SK-N-SH (cell line): ENCODE results near the gene MED12. TPM values are rescaled to one million over a fixed set of nuclear protein-coding genes. Genes with fewer than 3 reads are reported as not detected.
A peak's percentile ranks its signal among the peaks of the same experiment; 100 is the strongest.

Experiments used
- CTCF ChIA-PET: fragments of 300-600, 350-600 bp; formaldehyde crosslinking; extraction: SDS; loops from one replicate; lab custom pipeline; 2021; lab: Yijun Ruan, JAX
- POLR2A ChIA-PET: fragments of 350-600 bp; sonication (Branson Sonifier 250); formaldehyde crosslinking; extraction: SDS; loops from one replicate; lab custom pipeline; 2020; ENCODE audit warnings: antibody characterized with exemption, inconsistent platforms; lab: Yijun Ruan, JAX
- DNase-seq: peaks from one replicate; pipeline ENCODE4 v3.0.0; 2012
- H2AFZ ChIP-seq: fragments of 200-600 bp; sonication (generic); 2 replicates; pipeline ENCODE4 v1.8.1; 2016; ENCODE audit warnings: antibody characterized with exemption, mild to moderate bottlenecking, low read depth
- H3F3A ChIP-seq: fragments of 200-600 bp; sonication (generic); replicated peaks from 2 replicates; pipeline ENCODE3; 2016; ENCODE audit warnings: antibody characterized with exemption, mild to moderate bottlenecking; ENCODE audit not compliant: insufficient read depth
- H3K27ac ChIP-seq, 2 experiments: fragments of 200-500 bp in 1 of 2; fragments of 200-600 bp in 1 of 2; sonication (Bioruptor generic) in 1 of 2; sonication (generic), shearing (Covaris generic) in 1 of 2; 2 replicates each; pipeline versions ENCODE4 v1.5.1 to v1.6.1; 2014 to 2016; ENCODE audit warnings: low read depth in 2 of 2, inconsistent platforms in 1 of 2, low read length in 1 of 2, mild to moderate bottlenecking in 1 of 2, mixed read lengths in 1 of 2
- H3K27me3 ChIP-seq: fragments of 200-600 bp; sonication (generic), shearing (Covaris generic); 2 replicates; pipeline ENCODE4 v1.6.1; 2016; ENCODE audit warnings: mixed run types; ENCODE audit not compliant: insufficient read depth
- H3K36me3 ChIP-seq, 2 experiments: fragments of 200-500 bp in 1 of 2; fragments of 200-600 bp in 1 of 2; sonication (Bioruptor generic) in 1 of 2; sonication (generic) in 1 of 2; replicated peaks in 1 of 2; 2 replicates each; pipeline versions ENCODE3 to v1.5.1; 2014 to 2016; ENCODE audit warnings: low read length in 1 of 2, mild to moderate bottlenecking in 1 of 2; ENCODE audit not compliant: insufficient read depth in 2 of 2, control insufficient read depth in 1 of 2
- H3K4me1 ChIP-seq, 2 experiments: fragments of 200-500 bp in 1 of 2; fragments of 200-600 bp in 1 of 2; sonication (Bioruptor generic) in 1 of 2; sonication (generic), shearing (Covaris generic) in 1 of 2; 2 replicates each; pipeline versions ENCODE4 v1.5.1 to v1.6.1; 2014 to 2016; ENCODE audit warnings: low read depth in 1 of 2, low read length in 1 of 2, mixed run types in 1 of 2; ENCODE audit not compliant: insufficient read depth in 2 of 2, control insufficient read depth in 1 of 2
- H3K4me2 ChIP-seq: fragments of 200-600 bp; sonication (generic), shearing (Covaris generic); 2 replicates; pipeline ENCODE4 v1.6.1; 2017; ENCODE audit warnings: mixed run types
- H3K4me3 ChIP-seq, 2 experiments: fragments of 200-500 bp in 1 of 2; fragments of 200-600 bp in 1 of 2; sonication (Bioruptor generic) in 1 of 2; sonication (generic), shearing (Covaris generic) in 1 of 2; 2 replicates each; pipeline versions ENCODE4 v1.5.1 to v1.8.1; 2014 to 2016; ENCODE audit warnings: low read depth in 2 of 2, inconsistent platforms in 1 of 2, low read length in 1 of 2, mild to moderate bottlenecking in 1 of 2, mixed read lengths in 1 of 2, moderate library complexity in 1 of 2
- H3K79me2 ChIP-seq: fragments of 200-600 bp; sonication (generic); 2 replicates; pipeline ENCODE4 v1.8.1; 2017; ENCODE audit warnings: mild to moderate bottlenecking; ENCODE audit not compliant: insufficient read depth
- H3K9ac ChIP-seq: fragments of 200-600 bp; sonication (generic); 2 replicates; pipeline ENCODE4 v1.6.1; 2017; ENCODE audit warnings: mixed run types
- H3K9me2 ChIP-seq: fragments of 200-600 bp; sonication (generic); 2 replicates; pipeline ENCODE4 v1.6.1; 2017; ENCODE audit warnings: mixed run types
- H3K9me3 ChIP-seq: fragments of 200-600 bp; sonication (generic); 2 replicates; pipeline ENCODE4 v1.6.1; 2017; ENCODE audit warnings: mixed run types, mild to moderate bottlenecking, moderate library complexity
- H4K20me1 ChIP-seq: fragments of 200-600 bp; sonication (generic); 2 replicates; pipeline ENCODE4 v1.6.1; 2017; ENCODE audit warnings: mild to moderate bottlenecking, mixed run types; ENCODE audit not compliant: insufficient read depth
- CHD2 ChIP-seq: fragments of 150-350 bp; IDR thresholded peaks from 2 replicates; pipeline ENCODE4 v1.6.1; 2018; ENCODE audit warnings: low read length; ENCODE audit not compliant: partially characterized antibody
- ELF1 ChIP-seq: IDR thresholded peaks from 2 replicates; pipeline ENCODE4 v1.4.0; 2012
- EP300 ChIP-seq, 2 experiments: IDR thresholded peaks; 2 replicates each; pipeline versions ENCODE4 v1.4.0 to v1.6.1; 2012; ENCODE audit warnings: borderline replicate concordance in 1 of 2, low read depth in 1 of 2, low read length in 1 of 2
- EZH2phosphoT487 ChIP-seq: fragments of 200-600 bp; sonication (generic); IDR thresholded peaks from 2 replicates; pipeline ENCODE4 v1.6.1; 2017; ENCODE audit warnings: low read depth, mixed run types, mild to moderate bottlenecking, antibody characterized with exemption, moderate library complexity, borderline replicate concordance
- FOSL2 ChIP-seq: IDR thresholded peaks from 2 replicates; pipeline ENCODE4 v1.4.0; 2012; ENCODE audit warnings: low read depth, mild to moderate bottlenecking, moderate library complexity, borderline replicate concordance
- FOXM1 ChIP-seq: IDR thresholded peaks from 2 replicates; pipeline ENCODE4 v1.4.0; 2012; ENCODE audit warnings: low read depth, mild to moderate bottlenecking
- GABPA ChIP-seq: IDR thresholded peaks from 2 replicates; pipeline ENCODE4 v1.4.0; 2012; ENCODE audit warnings: low read depth, mild to moderate bottlenecking
- GATA2 ChIP-seq: sonication (generic); formaldehyde crosslinking; IDR thresholded peaks from 2 replicates; pipeline ENCODE4 v1.5.0; 2020; ENCODE audit warnings: mild to moderate bottlenecking, missing genetic modification reagents
- JUND ChIP-seq: IDR thresholded peaks from 2 replicates; pipeline ENCODE4 v1.4.0; 2012
- MEF2A ChIP-seq: IDR thresholded peaks from 2 replicates; pipeline ENCODE4 v1.4.0; 2012; ENCODE audit warnings: low read depth, borderline replicate concordance
- MXI1 ChIP-seq: IDR thresholded peaks from 2 replicates; pipeline ENCODE4 v1.6.1; 2012; ENCODE audit warnings: mild to moderate bottlenecking, low read depth, low read length, improper control_type of control experiment
- POLR2AphosphoS5 ChIP-seq: IDR thresholded peaks from 2 replicates; pipeline ENCODE4 v1.6.1; 2012; ENCODE audit warnings: low read depth, low read length
- RAD21 ChIP-seq: IDR thresholded peaks from 2 replicates; pipeline ENCODE4 v1.6.1; 2012; ENCODE audit warnings: mild to moderate bottlenecking, low read length
- SIN3A ChIP-seq: IDR thresholded peaks from 2 replicates; pipeline ENCODE4 v1.6.1; 2012; ENCODE audit warnings: low read depth, mild to moderate bottlenecking, low read length, moderate library complexity, borderline replicate concordance
- TAF1 ChIP-seq: IDR thresholded peaks from 2 replicates; pipeline ENCODE4 v1.6.1; 2012; ENCODE audit warnings: low read depth, mild to moderate bottlenecking, low read length, moderate library complexity, borderline replicate concordance
- YY1 ChIP-seq: IDR thresholded peaks from 2 replicates; pipeline ENCODE4 v1.4.0; 2012; ENCODE audit warnings: low read depth, mild to moderate bottlenecking
- WGBS: methylation state at CpG from one replicate; pipeline ENCODE4 v1.1.6; 2017; ENCODE audit warnings: low lambda C conversion rate; 5-methylcytosine and 5-hydroxymethylcytosine counted together
- polyA plus RNA-seq, 3 experiments: library from polyadenylated mRNA; depleted of rRNA; stranded (reverse); fragments of >200 nt; gene quantifications; 2 replicates each; pipeline ENCODE4 v1.2.3, GENCODE V29; 2012
- TF ChIP-seq, protein P1 (sequence below): IDR thresholded peaks from 2 replicates; pipeline ENCODE4 v1.6.1; 2012; ENCODE audit warnings: mild to moderate bottlenecking, low read depth, low read length, moderate library complexity
- TF ChIP-seq, protein P2 (sequence below): IDR thresholded peaks from 2 replicates; pipeline ENCODE4; 2012
- TF ChIP-seq, protein P3 (sequence below): fragments of 150-350 bp; IDR thresholded peaks from 2 replicates; pipeline ENCODE4 v1.6.1; 2016; ENCODE audit warnings: mild to moderate bottlenecking, low read depth, low read length
- TF ChIP-seq, protein P4 (sequence below): IDR thresholded peaks from 2 replicates; pipeline ENCODE4 v1.4.0; 2012; ENCODE audit warnings: low read depth, borderline replicate concordance

MED12 gene
- polyA plus RNA-seq, 1 of the 3 experiments (the other 2 are of a cell fraction): 18.5 TPM

DNA sequence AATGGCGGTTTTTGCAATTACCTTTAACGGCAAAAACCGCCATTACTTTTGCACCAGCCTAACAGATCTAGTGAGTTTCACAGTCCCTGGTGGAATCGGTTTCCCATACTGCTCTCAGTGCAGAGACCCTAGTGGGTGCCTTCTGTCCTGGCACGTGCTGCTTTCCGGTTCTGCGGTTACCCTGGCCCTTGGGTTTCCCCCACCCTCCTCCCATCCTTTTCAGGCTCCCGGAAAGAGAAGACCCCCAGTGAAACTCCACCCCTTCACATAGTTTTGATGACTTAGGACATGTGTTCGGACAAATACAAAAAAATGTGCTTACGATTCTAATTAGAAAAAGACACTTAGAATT is 63.1 kb downstream of the MED12 start (continued):
- TF ChIP-seq, protein P1, sequence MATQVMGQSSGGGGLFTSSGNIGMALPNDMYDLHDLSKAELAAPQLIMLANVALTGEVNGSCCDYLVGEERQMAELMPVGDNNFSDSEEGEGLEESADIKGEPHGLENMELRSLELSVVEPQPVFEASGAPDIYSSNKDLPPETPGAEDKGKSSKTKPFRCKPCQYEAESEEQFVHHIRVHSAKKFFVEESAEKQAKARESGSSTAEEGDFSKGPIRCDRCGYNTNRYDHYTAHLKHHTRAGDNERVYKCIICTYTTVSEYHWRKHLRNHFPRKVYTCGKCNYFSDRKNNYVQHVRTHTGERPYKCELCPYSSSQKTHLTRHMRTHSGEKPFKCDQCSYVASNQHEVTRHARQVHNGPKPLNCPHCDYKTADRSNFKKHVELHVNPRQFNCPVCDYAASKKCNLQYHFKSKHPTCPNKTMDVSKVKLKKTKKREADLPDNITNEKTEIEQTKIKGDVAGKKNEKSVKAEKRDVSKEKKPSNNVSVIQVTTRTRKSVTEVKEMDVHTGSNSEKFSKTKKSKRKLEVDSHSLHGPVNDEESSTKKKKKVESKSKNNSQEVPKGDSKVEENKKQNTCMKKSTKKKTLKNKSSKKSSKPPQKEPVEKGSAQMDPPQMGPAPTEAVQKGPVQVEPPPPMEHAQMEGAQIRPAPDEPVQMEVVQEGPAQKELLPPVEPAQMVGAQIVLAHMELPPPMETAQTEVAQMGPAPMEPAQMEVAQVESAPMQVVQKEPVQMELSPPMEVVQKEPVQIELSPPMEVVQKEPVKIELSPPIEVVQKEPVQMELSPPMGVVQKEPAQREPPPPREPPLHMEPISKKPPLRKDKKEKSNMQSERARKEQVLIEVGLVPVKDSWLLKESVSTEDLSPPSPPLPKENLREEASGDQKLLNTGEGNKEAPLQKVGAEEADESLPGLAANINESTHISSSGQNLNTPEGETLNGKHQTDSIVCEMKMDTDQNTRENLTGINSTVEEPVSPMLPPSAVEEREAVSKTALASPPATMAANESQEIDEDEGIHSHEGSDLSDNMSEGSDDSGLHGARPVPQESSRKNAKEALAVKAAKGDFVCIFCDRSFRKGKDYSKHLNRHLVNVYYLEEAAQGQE: no peak
- no peak for TF ChIP-seq JUND
- no peak for TF ChIP-seq EZH2phosphoT487
- TF ChIP-seq SIN3A: no peak
- TF ChIP-seq MEF2A: no peak
- no peak for TF ChIP-seq EP300 (IDR thresholded peaks at IDR 0.05; ENCODE audit: borderline replicate concordance in 1 of 2, low read depth in 1 of 2, low read length in 1 of 2)
- TF ChIP-seq TAF1: no peak
- no peak for TF ChIP-seq FOXM1
- TF ChIP-seq RAD21: no peak
- no peak for TF ChIP-seq GATA2

DNA sequence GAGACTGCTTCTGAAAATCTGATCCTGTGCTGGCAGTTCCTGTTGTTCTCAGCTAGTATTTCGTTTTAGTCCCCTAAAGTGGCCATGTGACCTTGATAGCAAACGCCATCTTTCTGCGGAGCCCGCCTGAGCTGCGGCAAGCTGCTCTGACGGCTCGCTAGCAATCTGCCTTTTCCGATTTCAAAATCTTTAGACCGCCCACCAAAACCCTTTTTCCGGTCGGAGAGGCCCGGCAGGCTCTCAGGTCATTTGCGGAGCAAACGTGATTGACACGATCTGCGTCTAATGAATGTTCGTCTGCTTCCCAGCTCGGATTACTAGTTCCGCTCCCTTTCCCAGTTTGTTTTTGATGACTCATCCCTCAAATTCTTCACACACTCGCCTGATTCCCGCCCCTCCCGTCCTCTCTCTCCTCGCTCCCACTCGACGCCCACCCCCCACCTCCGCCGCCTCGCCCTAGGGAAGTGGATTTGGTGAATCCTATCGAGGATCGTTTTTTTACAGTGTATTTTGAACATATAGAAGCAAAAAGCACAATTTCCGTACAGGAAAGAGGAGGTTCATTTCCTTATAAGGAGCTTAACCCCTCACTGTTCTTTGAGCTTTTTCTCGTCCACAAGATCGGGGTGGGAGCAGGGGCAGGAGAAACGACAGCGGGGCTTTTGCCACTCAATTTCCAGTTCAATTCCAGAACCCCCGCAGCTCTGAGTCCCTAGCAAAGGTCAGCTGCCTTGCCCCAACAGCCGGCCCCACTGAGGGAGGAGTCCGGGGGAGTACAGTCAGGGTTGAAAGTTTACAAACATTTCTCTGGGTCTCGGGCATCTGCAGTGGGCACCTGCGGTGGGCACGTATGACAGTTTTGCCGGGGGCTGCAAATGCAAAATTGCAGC is 63.8 kb downstream of the MED12 start:
- Histone ChIP-seq H3K27ac (peak overlapping the region; percentile 54 to 84), H3K9me2 (no peaks in the 10 kb centered on the region), H3K9ac (peak overlapping the region; percentile 54; the same call in 1 of the 2 replicates), H2AFZ (peak overlapping the region; percentile 95), H3K4me2 (peak overlapping the region; percentile 74), H4K20me1 (no peaks in the 10 kb centered on the region), H3K36me3 (no peaks in the 10 kb centered on the region), H3F3A (peaks cover 6% of the 10 kb centered on the region), H3K27me3 (no peaks in the 10 kb centered on the region; the same call in 1 of the 2 replicates), H3K79me2 (no peaks in the 10 kb centered on the region), H3K4me3 (peak overlapping the region; percentile 48 to 53), H3K9me3 (no peaks in the 10 kb centered on the region), H3K4me1 (peaks cover 0 to 8% of the 10 kb centered on the region in 2 experiments; a peak in 1 of 4 replicates)
- ChIA-PET CTCF (interaction anchor here (1.0 to 2.4 kb wide), 2 partner anchors 53 to 212 kb away, joined by 3 to 5 read pairs; no protein-coding TSS in a partner anchor), POLR2A (interaction anchor here (0.9 to 1.2 kb wide), 3 partner anchors 64 to 101 kb away, joined by 4 to 6 read pairs (median 4); partner anchors contain the start of genes MED12 and NONO)
- WGBS: 11% methylated on average over 42 of the region's 42 CpGs
- DNase-seq: peak; percentile 77
- TF ChIP-seq, protein P2, sequence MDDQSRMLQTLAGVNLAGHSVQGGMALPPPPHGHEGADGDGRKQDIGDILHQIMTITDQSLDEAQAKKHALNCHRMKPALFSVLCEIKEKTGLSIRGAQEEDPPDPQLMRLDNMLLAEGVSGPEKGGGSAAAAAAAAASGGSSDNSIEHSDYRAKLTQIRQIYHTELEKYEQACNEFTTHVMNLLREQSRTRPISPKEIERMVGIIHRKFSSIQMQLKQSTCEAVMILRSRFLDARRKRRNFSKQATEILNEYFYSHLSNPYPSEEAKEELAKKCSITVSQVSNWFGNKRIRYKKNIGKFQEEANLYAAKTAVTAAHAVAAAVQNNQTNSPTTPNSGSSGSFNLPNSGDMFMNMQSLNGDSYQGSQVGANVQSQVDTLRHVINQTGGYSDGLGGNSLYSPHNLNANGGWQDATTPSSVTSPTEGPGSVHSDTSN: peak; percentile 99
- 0 out of 2 replicates have a peak, but pooled peaks have one; percentile 26 for TF ChIP-seq ELF1
- TF ChIP-seq, protein P3, sequence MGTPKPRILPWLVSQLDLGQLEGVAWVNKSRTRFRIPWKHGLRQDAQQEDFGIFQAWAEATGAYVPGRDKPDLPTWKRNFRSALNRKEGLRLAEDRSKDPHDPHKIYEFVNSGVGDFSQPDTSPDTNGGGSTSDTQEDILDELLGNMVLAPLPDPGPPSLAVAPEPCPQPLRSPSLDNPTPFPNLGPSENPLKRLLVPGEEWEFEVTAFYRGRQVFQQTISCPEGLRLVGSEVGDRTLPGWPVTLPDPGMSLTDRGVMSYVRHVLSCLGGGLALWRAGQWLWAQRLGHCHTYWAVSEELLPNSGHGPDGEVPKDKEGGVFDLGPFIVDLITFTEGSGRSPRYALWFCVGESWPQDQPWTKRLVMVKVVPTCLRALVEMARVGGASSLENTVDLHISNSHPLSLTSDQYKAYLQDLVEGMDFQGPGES: peak; percentile 70
- no peak for TF ChIP-seq FOXM1
- TF ChIP-seq, protein P4, sequence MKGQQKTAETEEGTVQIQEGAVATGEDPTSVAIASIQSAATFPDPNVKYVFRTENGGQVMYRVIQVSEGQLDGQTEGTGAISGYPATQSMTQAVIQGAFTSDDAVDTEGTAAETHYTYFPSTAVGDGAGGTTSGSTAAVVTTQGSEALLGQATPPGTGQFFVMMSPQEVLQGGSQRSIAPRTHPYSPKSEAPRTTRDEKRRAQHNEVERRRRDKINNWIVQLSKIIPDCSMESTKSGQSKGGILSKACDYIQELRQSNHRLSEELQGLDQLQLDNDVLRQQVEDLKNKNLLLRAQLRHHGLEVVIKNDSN: peak; percentile 79
- no peak; the same call in 1 of the 2 replicates for TF ChIP-seq SIN3A
- peak; percentile 83 for TF ChIP-seq GABPA
- TF ChIP-seq EZH2phosphoT487: no peak
- TF ChIP-seq CHD2: peak; percentile 46
- no peak for TF ChIP-seq MEF2A
- TF ChIP-seq FOSL2: peak; percentile 72; the same call in 1 of the 2 replicates
- TF ChIP-seq JUND: peak; percentile 72
- TF ChIP-seq YY1: peak; percentile 84; the same call in 1 of the 2 replicates
- peak; percentile 87 for TF ChIP-seq POLR2AphosphoS5
- peak; percentile 82 for TF ChIP-seq TAF1
- peak; percentile 82; the same call in 1 of the 2 replicates for TF ChIP-seq MXI1
